Loucy (cell line): Measurements from ENCODE around the gene MED29.
A peak's percentile ranks its signal among the peaks of the same experiment; 100 is the strongest.

Experiments
- H2AFZ ChIP-seq: fragments of 200-600 bp; sonication (generic); 2 replicates; pipeline ENCODE4 v1.6.0; 2016; ENCODE audit warnings: antibody characterized with exemption, mild to moderate bottlenecking, low read length, moderate library complexity
- H3F3A ChIP-seq: fragments of 200-600 bp; 2 replicates; pipeline ENCODE4 v1.6.0; 2016; ENCODE audit warnings: antibody characterized with exemption, low read depth, mild to moderate bottlenecking
- H3K27me3 ChIP-seq: fragments of 200-600 bp; sonication (generic); 2 replicates; pipeline ENCODE4 v1.6.1; 2014; ENCODE audit warnings: low read length, mild to moderate bottlenecking; ENCODE audit not compliant: insufficient read depth, poor library complexity, severe bottlenecking
- H3K36me3 ChIP-seq: fragments of 200-600 bp; sonication (generic); 2 replicates; pipeline ENCODE4 v1.6.1; 2016; ENCODE audit warnings: low read length; ENCODE audit not compliant: insufficient read depth
- H3K4me1 ChIP-seq: fragments of 200-600 bp; sonication (generic); 2 replicates; pipeline ENCODE4 v1.5.1; 2014; ENCODE audit warnings: low read length, mild to moderate bottlenecking; ENCODE audit not compliant: insufficient read depth, poor library complexity, severe bottlenecking
- H3K4me2 ChIP-seq: fragments of 200-600 bp; sonication (generic); 2 replicates; pipeline ENCODE4 v1.6.0; 2014; ENCODE audit warnings: antibody characterized with exemption, low read length, low read depth, mild to moderate bottlenecking; ENCODE audit not compliant: poor library complexity, severe bottlenecking
- H3K4me3 ChIP-seq: fragments of 200-600 bp; sonication (generic); 2 replicates; pipeline ENCODE4 v1.5.1; 2014; ENCODE audit warnings: low read length, mild to moderate bottlenecking, mixed read lengths; ENCODE audit not compliant: poor library complexity, severe bottlenecking
- H3K79me2 ChIP-seq: fragments of 200-600 bp; sonication (generic); 2 replicates; pipeline ENCODE4 v1.6.1; 2014; ENCODE audit warnings: low read length; ENCODE audit not compliant: insufficient read depth
- H3K9ac ChIP-seq: fragments of 200-600 bp; sonication (generic); 2 replicates; pipeline ENCODE4 v1.6.0; 2014; ENCODE audit warnings: mild to moderate bottlenecking, low read depth, low read length, moderate library complexity; ENCODE audit not compliant: poor library complexity, severe bottlenecking
- H3K9me2 ChIP-seq: fragments of 200-600 bp; sonication (generic); replicated peaks from 2 replicates; pipeline ENCODE4 v1.6.1; 2016; ENCODE audit warnings: low read depth, low read length, mixed read lengths
- H3K9me3 ChIP-seq: fragments of 200-600 bp; sonication (generic); 2 replicates; pipeline ENCODE4 v1.6.1; 2014; ENCODE audit warnings: mild to moderate bottlenecking, antibody characterized with exemption, low read length, low read depth; ENCODE audit not compliant: insufficient read depth
- H4K20me1 ChIP-seq: fragments of 200-600 bp; sonication (generic); 2 replicates; pipeline ENCODE4 v1.6.0; 2014; ENCODE audit warnings: antibody characterized with exemption, low read length, mild to moderate bottlenecking; ENCODE audit not compliant: insufficient read depth, poor library complexity, severe bottlenecking
- EZH2phosphoT487 ChIP-seq: fragments of 200-600 bp; IDR thresholded peaks from 2 replicates; pipeline ENCODE4 v1.6.1; 2018; ENCODE audit warnings: antibody characterized with exemption, mild to moderate bottlenecking, moderate library complexity, borderline replicate concordance
- TF ChIP-seq, protein P1 (sequence below): fragments of 200-600 bp; sonication (generic); conservative IDR thresholded peaks from 2 replicates; pipeline ENCODE4 v1.5.1; 2014; ENCODE audit warnings: mild to moderate bottlenecking, antibody characterized with exemption, low read length

Gene MED29

DNA sequence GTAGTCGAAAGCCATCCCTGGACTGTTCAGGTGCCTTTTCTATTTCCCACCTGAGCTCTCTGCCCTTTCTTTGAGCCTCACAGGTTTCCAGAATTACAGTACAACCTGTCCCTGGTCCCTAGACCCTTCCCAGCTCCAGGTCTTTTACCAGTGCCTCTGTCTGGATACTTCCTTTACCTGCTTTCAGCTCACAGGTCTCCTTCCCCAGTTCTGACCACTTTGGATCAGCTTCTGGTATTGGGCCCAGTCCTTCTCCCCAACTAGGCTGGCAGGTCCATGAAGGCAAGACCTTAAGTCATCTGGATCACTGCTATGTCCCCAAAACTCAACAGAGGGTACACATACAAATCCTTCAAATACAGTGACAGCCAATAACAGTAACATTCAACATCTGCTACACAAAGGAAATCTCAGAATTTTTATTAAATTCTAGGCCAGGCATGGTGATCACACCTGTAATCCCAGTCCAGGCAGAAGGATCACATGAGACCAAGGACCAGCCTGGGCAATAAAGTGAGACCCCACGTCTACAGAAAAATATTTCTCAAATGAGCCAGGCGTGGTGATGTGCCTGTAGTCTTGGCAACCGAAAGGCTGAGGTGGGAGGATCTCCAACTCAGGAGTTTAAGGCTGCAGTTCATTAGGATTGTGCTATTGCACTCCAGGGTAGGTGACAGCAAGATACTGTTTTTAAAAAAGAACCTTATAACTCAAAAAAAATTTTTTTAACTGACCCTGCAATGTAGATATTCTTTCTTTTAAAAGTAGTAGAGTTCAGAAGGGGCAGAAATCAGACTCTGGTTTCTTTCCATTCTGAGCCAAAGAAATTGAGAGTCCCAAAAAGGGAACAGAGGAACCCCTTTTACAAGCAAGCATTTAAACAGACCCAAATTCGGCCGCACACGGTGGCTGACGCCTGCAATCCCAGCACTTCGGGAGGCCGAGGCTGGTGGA is 43.2 kb downstream of the MED29 start:
- Histone ChIP-seq H3K4me1 (peaks cover 24% of the 10 kb centered on the region), H2AFZ (no peak overlapping the region), H4K20me1 (peaks cover 35% of the 10 kb centered on the region), H3K36me3 (peaks cover 30% of the 10 kb centered on the region), H3K79me2 (peaks cover 43% of the 10 kb centered on the region), H3K9ac (peak overlapping the region; percentile 100), H3K9me2 (no peaks in the 10 kb centered on the region), H3K27me3 (peaks cover 5% of the 10 kb centered on the region), H3K4me3 (peak overlapping the region; percentile 100), H3F3A (no peaks in the 10 kb centered on the region), H3K4me2 (peak overlapping the region; percentile 92), H3K9me3 (no peaks in the 10 kb centered on the region)
- no peak for TF ChIP-seq EZH2phosphoT487

- peak within 1 kb of the TSS; percentile 28; the same call in 1 of the 2 replicates for H2AFZ ChIP-seq
- peaks cover 24% of the 10 kb centered on the region for H3K4me1 ChIP-seq
- H3K4me3 ChIP-seq: peak within 1 kb of the TSS; percentile 100
These were observed 44.5 kb downstream of the MED29 start, which contains the start of gene RPS16 for GRCh38 chr19:39435499-39436349. Gene RPS16, minus strand, starts transcription at chr19:39435949. Its CDS starts 54 bp downstream, at chr19:39435895.

DNA sequence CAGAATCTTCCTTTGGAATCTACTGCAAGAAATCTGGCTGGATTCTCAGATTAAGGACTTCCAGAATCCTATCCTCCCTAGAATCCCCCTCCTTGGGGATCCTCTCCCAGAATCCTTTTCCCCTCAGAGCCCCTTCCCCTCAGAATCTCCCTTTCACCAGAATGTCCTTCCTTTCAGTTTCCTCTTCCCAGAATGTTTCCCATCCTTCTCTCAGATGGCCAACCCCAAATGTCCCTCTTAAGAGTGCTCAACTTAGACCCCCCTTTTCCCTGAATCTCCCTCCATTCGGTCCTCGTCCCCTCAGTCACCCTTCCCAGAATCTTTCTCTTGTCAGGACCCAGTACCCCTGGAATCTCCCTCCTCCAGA is 45.2 kb downstream of the MED29 start:
- no peaks in the 10 kb centered on the region for H3K9me2 ChIP-seq
- H2AFZ ChIP-seq: peak overlapping the region; percentile 28; the same call in 1 of the 2 replicates
- H3K9ac ChIP-seq: peak overlapping the region; percentile 100
- H3K4me3 ChIP-seq: peak overlapping the region; percentile 100
- H3K27me3 ChIP-seq: peaks cover 5% of the 10 kb centered on the region
- H3K4me1 ChIP-seq: peaks cover 24% of the 10 kb centered on the region
- peak overlapping the region; percentile 78 for H3K4me2 ChIP-seq
- no peak for TF ChIP-seq EZH2phosphoT487
- TF ChIP-seq, protein P1, sequence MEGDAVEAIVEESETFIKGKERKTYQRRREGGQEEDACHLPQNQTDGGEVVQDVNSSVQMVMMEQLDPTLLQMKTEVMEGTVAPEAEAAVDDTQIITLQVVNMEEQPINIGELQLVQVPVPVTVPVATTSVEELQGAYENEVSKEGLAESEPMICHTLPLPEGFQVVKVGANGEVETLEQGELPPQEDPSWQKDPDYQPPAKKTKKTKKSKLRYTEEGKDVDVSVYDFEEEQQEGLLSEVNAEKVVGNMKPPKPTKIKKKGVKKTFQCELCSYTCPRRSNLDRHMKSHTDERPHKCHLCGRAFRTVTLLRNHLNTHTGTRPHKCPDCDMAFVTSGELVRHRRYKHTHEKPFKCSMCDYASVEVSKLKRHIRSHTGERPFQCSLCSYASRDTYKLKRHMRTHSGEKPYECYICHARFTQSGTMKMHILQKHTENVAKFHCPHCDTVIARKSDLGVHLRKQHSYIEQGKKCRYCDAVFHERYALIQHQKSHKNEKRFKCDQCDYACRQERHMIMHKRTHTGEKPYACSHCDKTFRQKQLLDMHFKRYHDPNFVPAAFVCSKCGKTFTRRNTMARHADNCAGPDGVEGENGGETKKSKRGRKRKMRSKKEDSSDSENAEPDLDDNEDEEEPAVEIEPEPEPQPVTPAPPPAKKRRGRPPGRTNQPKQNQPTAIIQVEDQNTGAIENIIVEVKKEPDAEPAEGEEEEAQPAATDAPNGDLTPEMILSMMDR: no peak
- peaks cover 35% of the 10 kb centered on the region for H4K20me1 ChIP-seq
- peaks cover 30% of the 10 kb centered on the region for H3K36me3 ChIP-seq
- no peaks in the 10 kb centered on the region for H3F3A ChIP-seq
- H3K79me2 ChIP-seq: peaks cover 43% of the 10 kb centered on the region
- no peaks in the 10 kb centered on the region for H3K9me3 ChIP-seq

More at GRCh38 chr19:39435499-39436349, 44.5 kb downstream of the MED29 start, which contains the start of gene RPS16:
- H3K27me3 ChIP-seq: peaks cover 5% of the 10 kb centered on the region
- no peaks in the 10 kb centered on the region for H3F3A ChIP-seq
- H3K79me2 ChIP-seq: peaks cover 43% of the 10 kb centered on the region
- peak within 1 kb of the TSS; percentile 100 for H3K9ac ChIP-seq
- no peaks in the 10 kb centered on the region for H3K9me2 ChIP-seq
- peaks cover 35% of the 10 kb centered on the region for H4K20me1 ChIP-seq
- H3K36me3 ChIP-seq: peaks cover 30% of the 10 kb centered on the region
- H3K4me2 ChIP-seq: peak within 1 kb of the TSS; percentile 92
- no peaks in the 10 kb centered on the region for H3K9me3 ChIP-seq
- TF ChIP-seq, protein P1: no peak
- TF ChIP-seq EZH2phosphoT487: no peak
